ENCODE data around the gene UQCC3. TPM values are rescaled to one million over a fixed set of nuclear protein-coding genes. Genes with fewer than 3 reads are reported as not detected.

The UQCC3 gene
- total RNA-seq, 4 donors from 2014 or later, result 9.1 to 12.4 (median 9.8) TPM

DNA sequence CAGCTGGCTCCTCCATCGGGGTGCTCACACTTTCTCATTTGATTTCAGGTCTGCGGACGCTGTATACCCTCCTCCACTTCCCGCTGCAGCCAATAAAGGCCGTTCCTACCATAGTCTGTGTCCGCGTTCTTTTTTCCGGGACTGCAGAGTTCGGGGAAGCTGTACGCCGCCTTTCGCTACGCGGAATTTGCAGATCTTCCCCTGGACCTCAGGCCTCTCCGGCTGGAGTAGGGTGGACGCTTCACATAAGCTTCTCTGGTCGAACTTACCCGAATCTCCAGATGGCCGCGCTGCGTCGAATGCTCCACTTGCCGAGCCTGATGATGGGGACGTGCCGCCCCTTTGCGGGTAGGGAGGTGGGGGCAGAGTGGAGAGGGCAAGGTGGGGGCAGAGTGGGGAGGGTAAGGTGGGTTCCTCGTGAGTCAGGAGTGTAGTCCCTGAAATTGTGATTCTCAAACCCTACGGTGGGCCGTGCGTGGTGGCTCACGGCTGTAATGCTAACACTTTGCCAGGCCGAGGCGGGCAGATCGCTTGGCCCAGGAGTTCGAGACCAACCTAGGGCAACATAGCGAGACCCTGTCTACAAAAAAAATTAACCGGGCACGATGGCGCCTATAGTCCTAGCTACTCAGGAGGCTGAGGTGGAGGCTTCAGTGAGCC lies 5.7 kb upstream of the UQCC3 start:
- WGBS, result 7% methylated on average over 38 of the region's 39 CpGs
- no peaks in the 10 kb centered on the region for H3K9me3 ChIP-seq
- DNase-seq (ENCODE audit: low spot score in 2 of 2), result peak; percentile 84 to 85
- H3K27ac ChIP-seq, result peak overlapping the region; percentile 88
- H3K4me3 ChIP-seq, result peak overlapping the region; percentile 69
- H3K27me3 ChIP-seq, result no peaks in the 10 kb centered on the region
- peaks cover 51% of the 10 kb centered on the region for H3K4me1 ChIP-seq
- TF ChIP-seq EP300 (IDR thresholded peaks at IDR 0.05) (no peak), POLR2AphosphoS5 (IDR thresholded peaks at IDR 0.05) (peak in 1 of 3 donors; percentile 0), POLR2A (IDR thresholded peaks at IDR 0.05) (no peak)
- TF ChIP-seq, protein P1, sequence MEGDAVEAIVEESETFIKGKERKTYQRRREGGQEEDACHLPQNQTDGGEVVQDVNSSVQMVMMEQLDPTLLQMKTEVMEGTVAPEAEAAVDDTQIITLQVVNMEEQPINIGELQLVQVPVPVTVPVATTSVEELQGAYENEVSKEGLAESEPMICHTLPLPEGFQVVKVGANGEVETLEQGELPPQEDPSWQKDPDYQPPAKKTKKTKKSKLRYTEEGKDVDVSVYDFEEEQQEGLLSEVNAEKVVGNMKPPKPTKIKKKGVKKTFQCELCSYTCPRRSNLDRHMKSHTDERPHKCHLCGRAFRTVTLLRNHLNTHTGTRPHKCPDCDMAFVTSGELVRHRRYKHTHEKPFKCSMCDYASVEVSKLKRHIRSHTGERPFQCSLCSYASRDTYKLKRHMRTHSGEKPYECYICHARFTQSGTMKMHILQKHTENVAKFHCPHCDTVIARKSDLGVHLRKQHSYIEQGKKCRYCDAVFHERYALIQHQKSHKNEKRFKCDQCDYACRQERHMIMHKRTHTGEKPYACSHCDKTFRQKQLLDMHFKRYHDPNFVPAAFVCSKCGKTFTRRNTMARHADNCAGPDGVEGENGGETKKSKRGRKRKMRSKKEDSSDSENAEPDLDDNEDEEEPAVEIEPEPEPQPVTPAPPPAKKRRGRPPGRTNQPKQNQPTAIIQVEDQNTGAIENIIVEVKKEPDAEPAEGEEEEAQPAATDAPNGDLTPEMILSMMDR (IDR thresholded peaks at IDR 0.05), result no peak
- H3K36me3 ChIP-seq, result peaks cover 20% of the 10 kb centered on the region

GRCh38 chr11:62666259-62666926 lies 5.1 kb upstream of the UQCC3 start:
- Histone ChIP-seq H3K4me3 (peak overlapping the region; percentile 69), H3K9me3 (no peaks in the 10 kb centered on the region)
- TF ChIP-seq POLR2A (IDR thresholded peaks at IDR 0.05) (no peak), EP300 (IDR thresholded peaks at IDR 0.05) (no peak), POLR2AphosphoS5 (IDR thresholded peaks at IDR 0.05) (no peak)
- TF ChIP-seq, protein P1 (IDR thresholded peaks at IDR 0.05), result no peak

GRCh38 chr11:62667460-62667859 lies 4.0 kb upstream of the UQCC3 start:
- no peak overlapping the region for H3K4me3 ChIP-seq
- H3K27ac ChIP-seq, result no peak overlapping the region
- no peak for DNase-seq (ENCODE audit: low spot score in 2 of 2)
- H3K9me3 ChIP-seq, result no peaks in the 10 kb centered on the region
- WGBS, result 100% methylated on average over 2 of the region's 2 CpGs
- H3K4me1 ChIP-seq, result peaks cover 61% of the 10 kb centered on the region
- TF ChIP-seq, protein P1 (IDR thresholded peaks at IDR 0.05), result no peak
- TF ChIP-seq POLR2AphosphoS5 (IDR thresholded peaks at IDR 0.05) (no peak), EP300 (IDR thresholded peaks at IDR 0.05) (no peak), POLR2A (IDR thresholded peaks at IDR 0.05) (no peak)
- peaks cover 15% of the 10 kb centered on the region for H3K36me3 ChIP-seq
- H3K27me3 ChIP-seq, result no peaks in the 10 kb centered on the region

More at GRCh38 chr11:62666259-62666926, 5.1 kb upstream of the UQCC3 start:
- 51% methylated on average over 8 of the region's 16 CpGs for WGBS
- Histone ChIP-seq H3K27ac (peak overlapping the region; percentile 88), H3K27me3 (no peaks in the 10 kb centered on the region), H3K36me3 (peaks cover 20% of the 10 kb centered on the region), H3K4me1 (peaks cover 55% of the 10 kb centered on the region)
- DNase-seq (ENCODE audit: low spot score in 2 of 2), result no peak

GRCh38 chr11:62669420-62670161 lies 1.9 kb upstream of the UQCC3 start:
- WGBS, result 75% methylated on average over 4 of the region's 4 CpGs
- Histone ChIP-seq H3K27me3 (no peaks in the 10 kb centered on the region), H3K9me3 (no peaks in the 10 kb centered on the region), H3K27ac (no peak overlapping the region), H3K36me3 (peaks cover 8% of the 10 kb centered on the region), H3K4me3 (no peak overlapping the region), H3K4me1 (peaks cover 60% of the 10 kb centered on the region)
- TF ChIP-seq POLR2A (IDR thresholded peaks at IDR 0.05) (no peak), EP300 (IDR thresholded peaks at IDR 0.05) (no peak), POLR2AphosphoS5 (IDR thresholded peaks at IDR 0.05) (no peak)
- TF ChIP-seq, protein P1 (IDR thresholded peaks at IDR 0.05), result no peak
- no peak for DNase-seq (ENCODE audit: low spot score in 2 of 2)

DNA sequence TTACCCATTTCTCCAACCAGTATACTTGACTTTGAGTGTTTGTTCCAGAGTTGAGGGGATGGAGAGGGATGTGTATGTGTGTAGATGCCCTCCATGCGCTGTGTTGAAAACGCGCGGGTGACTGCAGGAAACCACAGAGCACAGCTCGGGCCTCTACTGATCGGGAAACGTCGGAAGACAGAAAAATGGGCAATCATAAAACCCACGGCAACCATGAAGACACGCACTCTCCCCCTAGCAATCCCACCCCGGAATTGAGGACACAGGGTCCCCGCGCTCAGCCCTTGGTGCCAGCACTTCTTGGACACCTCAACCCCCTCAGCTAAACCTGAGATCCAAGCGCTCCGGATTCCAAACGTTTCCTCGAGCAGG lies 251 bp upstream of the UQCC3 start:
- TF ChIP-seq POLR2A (IDR thresholded peaks at IDR 0.05), result no peak
- TF ChIP-seq, protein P1 (IDR thresholded peaks at IDR 0.05), result no peak
- no peak for TF ChIP-seq EP300 (IDR thresholded peaks at IDR 0.05)
- TF ChIP-seq POLR2AphosphoS5 (IDR thresholded peaks at IDR 0.05), result no peak
- H3K36me3 ChIP-seq, result peaks cover 18% of the 10 kb centered on the region
- 0% methylated on average over 13 of the region's 17 CpGs for WGBS
- peaks cover 53% of the 10 kb centered on the region for H3K4me1 ChIP-seq
- H3K27me3 ChIP-seq, result no peaks in the 10 kb centered on the region
- peak overlapping the region; percentile 86 for H3K4me3 ChIP-seq
- H3K9me3 ChIP-seq, result no peaks in the 10 kb centered on the region
- DNase-seq (ENCODE audit: low spot score in 2 of 2), result no peak
- peak overlapping the region; percentile 89 for H3K27ac ChIP-seq
